Uterus (tissue), 4 donors: Measurements from ENCODE around the gene ZNF804B. TPM values are rescaled to one million over a fixed set of nuclear protein-coding genes. Genes with fewer than 3 reads are reported as not detected.

Source experiments
- DNase-seq, 2 donors: peaks; one replicate each; pipeline ENCODE4 v3.0.0-alpha.2; 2019 to 2020
- H3K27ac ChIP-seq, 2 donors: fragments of 200-600 bp; sonication (generic); 1 replicate in 1 of 2; 2 replicates in 1 of 2; pipeline ENCODE4 v1.5.1; 2016 to 2018
- H3K27me3 ChIP-seq, 2 donors: fragments of 200-600 bp; sonication (generic); one replicate each; pipeline ENCODE4 v1.5.1; 2018 to 2019; ENCODE audit warnings: control low read depth in 1 of 2
- H3K36me3 ChIP-seq, 2 donors: fragments of 200-600 bp; sonication (generic); one replicate each; pipeline ENCODE4 v1.5.1; 2019; ENCODE audit warnings: control low read depth in 1 of 2
- H3K4me1 ChIP-seq, 2 donors: fragments of 200-600 bp; sonication (generic); one replicate each; pipeline ENCODE4 v1.5.1; 2018 to 2019; ENCODE audit warnings: control low read depth in 1 of 2
- H3K4me3 ChIP-seq, 2 donors: fragments of 200-600 bp; sonication (generic); 1 replicate in 1 of 2; 2 replicates in 1 of 2; pipeline ENCODE4 v1.5.1; 2018 to 2019; ENCODE audit warnings: mild to moderate bottlenecking in 1 of 2
- H3K9me3 ChIP-seq, 2 donors: fragments of 200-600 bp; sonication (generic); one replicate each; pipeline ENCODE4 v1.5.1; 2019; ENCODE audit warnings: control low read depth in 1 of 2
- POLR2A ChIP-seq, 2 donors: fragments of 450-650 bp; IDR thresholded peaks; one replicate each; pipeline ENCODE4 v1.6.1; 2016; ENCODE audit warnings: antibody characterized with exemption in 2 of 2, mild to moderate bottlenecking in 1 of 2, moderate library complexity in 1 of 2
- intact Hi-C: fragments of 100-400 bp; cut with DNase I; formaldehyde crosslinking; loops from one replicate; pipeline ENCODE4 v1.15.1; 2023; ENCODE audit warnings: low total_unique reads
- total RNA-seq, 4 donors: library from RNA; depleted of rRNA in 3 of 4; stranded (reverse); fragments of >200 nt in 3 of 4; gene quantifications; one replicate each; pipeline versions ENCODE4 v1.1.0 to v1.2.4, GENCODE V29; 2014 to 2023
- TF ChIP-seq, protein P1 (sequence below), 4 experiments: fragments of 200-600 bp in 2 of 4; fragments of 450-650 bp in 2 of 4; sonication (generic) in 2 of 4; IDR thresholded peaks; one replicate each; pipeline ENCODE4 v1.5.1; 2016 to 2019; ENCODE audit warnings: antibody characterized with exemption in 4 of 4, mild to moderate bottlenecking in 2 of 4, moderate library complexity in 1 of 4
- donor health status: DM: yes; HTN: yes; CAD: no.

ZNF804B gene
- total RNA-seq, 4 donors from 2014 or later, result 0.07 TPM; not detected in 3

DNA sequence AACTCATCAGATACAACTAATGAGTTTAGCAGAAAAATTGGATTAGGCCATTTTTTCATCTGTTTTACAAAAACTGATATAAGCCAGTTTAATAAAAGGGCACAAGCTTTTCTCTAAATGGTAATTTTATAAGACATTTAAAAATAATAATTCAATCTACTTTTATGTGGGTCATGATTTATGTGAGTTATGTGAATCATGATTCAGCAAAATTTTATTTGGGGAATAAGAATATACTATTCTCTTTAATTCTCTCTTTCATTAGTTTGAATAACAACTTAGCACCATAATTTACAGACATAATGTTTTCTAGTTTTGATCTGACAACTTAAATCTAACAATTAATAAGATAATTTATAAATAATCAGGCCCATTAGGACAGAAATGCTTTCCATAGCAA is 99.8 kb downstream of the ZNF804B start:
- Histone ChIP-seq H3K36me3 (no peaks in the 10 kb centered on the region), H3K4me1 (no peaks in the 10 kb centered on the region), H3K4me3 (no peak overlapping the region), H3K27me3 (no peaks in the 10 kb centered on the region), H3K27ac (no peak overlapping the region), H3K9me3 (no peaks in the 10 kb centered on the region)
- DNase-seq, result no peak
- intact Hi-C loops, result no loop called here
- TF ChIP-seq POLR2A (IDR thresholded peaks at IDR 0.05), result no peak
- TF ChIP-seq, protein P1, sequence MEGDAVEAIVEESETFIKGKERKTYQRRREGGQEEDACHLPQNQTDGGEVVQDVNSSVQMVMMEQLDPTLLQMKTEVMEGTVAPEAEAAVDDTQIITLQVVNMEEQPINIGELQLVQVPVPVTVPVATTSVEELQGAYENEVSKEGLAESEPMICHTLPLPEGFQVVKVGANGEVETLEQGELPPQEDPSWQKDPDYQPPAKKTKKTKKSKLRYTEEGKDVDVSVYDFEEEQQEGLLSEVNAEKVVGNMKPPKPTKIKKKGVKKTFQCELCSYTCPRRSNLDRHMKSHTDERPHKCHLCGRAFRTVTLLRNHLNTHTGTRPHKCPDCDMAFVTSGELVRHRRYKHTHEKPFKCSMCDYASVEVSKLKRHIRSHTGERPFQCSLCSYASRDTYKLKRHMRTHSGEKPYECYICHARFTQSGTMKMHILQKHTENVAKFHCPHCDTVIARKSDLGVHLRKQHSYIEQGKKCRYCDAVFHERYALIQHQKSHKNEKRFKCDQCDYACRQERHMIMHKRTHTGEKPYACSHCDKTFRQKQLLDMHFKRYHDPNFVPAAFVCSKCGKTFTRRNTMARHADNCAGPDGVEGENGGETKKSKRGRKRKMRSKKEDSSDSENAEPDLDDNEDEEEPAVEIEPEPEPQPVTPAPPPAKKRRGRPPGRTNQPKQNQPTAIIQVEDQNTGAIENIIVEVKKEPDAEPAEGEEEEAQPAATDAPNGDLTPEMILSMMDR (IDR thresholded peaks at IDR 0.05), result no peak

DNA sequence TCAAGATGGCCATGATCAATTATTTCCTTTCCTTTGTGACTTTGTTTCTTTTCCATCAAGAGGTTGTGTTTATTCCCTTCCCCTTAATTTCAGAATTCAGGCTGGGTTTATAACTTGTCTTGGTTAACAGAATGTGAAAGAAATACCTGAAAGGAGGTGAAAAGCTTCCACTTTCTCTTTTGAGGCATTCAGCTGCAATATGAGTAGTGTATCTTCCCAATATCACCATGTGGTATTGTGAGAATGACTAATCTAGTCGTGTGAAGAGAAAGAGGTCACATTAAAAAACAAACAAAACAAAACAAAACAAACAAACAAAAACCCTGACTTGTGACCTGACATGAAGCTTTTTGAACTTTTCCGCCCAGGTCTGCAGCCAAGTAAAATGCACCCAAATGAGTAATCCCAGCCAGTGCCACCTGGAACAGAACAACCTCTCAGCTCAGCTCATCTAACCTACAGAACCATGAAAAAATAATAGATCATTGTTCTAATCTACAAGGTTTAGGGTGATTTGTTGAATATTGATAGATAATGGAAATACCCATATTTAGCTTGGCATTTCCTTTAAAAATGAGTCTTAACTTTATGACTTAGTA is 106.9 kb downstream of the ZNF804B start:
- no peak for DNase-seq
- intact Hi-C loops, result no loop called here
- TF ChIP-seq, protein P1 (IDR thresholded peaks at IDR 0.05), result no peak
- no peak for TF ChIP-seq POLR2A (IDR thresholded peaks at IDR 0.05)

DNA sequence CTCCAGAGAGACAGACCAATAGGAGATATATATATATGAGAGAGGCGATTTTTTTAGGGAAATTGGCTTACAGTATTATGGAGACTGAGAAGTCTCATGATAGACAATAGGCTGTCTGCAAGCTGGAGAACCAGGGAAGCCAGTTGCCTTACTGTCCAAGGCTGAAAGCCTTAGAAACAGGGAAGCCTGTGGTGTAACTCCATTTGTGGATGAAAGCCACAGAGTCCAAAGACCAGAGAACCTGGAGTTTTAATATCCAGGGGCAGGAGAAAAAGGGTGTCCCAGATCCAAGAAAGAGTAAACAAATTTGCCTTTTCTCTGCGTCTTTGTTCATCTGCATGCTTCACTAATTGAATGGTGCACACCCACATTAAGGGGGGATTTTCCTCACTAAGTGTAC is 107.7 kb downstream of the ZNF804B start:
- no peak for DNase-seq
- intact Hi-C loops, result no loop called here
- TF ChIP-seq, protein P1 (IDR thresholded peaks at IDR 0.05), result no peak
- no peak for TF ChIP-seq POLR2A (IDR thresholded peaks at IDR 0.05)
- Histone ChIP-seq H3K27ac (no peak overlapping the region), H3K27me3 (no peaks in the 10 kb centered on the region), H3K9me3 (no peaks in the 10 kb centered on the region), H3K4me1 (no peaks in the 10 kb centered on the region), H3K4me3 (no peak overlapping the region), H3K36me3 (no peaks in the 10 kb centered on the region)

More for the DNA sequence above, 106.9 kb downstream of the ZNF804B start:
- Histone ChIP-seq H3K36me3 (no peaks in the 10 kb centered on the region), H3K9me3 (no peaks in the 10 kb centered on the region), H3K4me3 (no peak overlapping the region), H3K27me3 (no peaks in the 10 kb centered on the region), H3K4me1 (no peaks in the 10 kb centered on the region), H3K27ac (no peak overlapping the region)

DNA sequence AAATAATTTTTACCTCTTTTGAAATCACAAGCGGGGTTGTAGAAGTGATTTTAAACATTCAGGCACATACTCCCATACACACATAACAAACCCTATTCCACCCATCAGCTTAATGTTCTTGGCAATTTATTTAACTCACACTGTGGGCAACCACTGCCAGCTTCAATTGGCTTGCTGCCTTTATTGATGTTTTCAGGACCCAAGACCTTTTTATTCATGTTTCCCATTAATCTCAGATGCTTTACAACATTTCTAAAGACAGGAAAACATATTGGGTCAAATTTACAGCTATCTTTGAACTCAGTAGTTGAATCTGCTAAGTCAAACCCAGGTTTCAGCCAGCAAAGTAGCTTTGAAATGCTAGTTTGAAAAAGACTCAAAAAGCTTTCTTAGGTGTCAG is 109.0 kb downstream of the ZNF804B start:
- no peak overlapping the region for H3K4me3 ChIP-seq
- H3K27me3 ChIP-seq, result no peaks in the 10 kb centered on the region
- no peaks in the 10 kb centered on the region for H3K9me3 ChIP-seq
- no peaks in the 10 kb centered on the region for H3K36me3 ChIP-seq
- DNase-seq, result no peak
- H3K27ac ChIP-seq, result no peak overlapping the region
- TF ChIP-seq, protein P1 (IDR thresholded peaks at IDR 0.05), result no peak
- no peak for TF ChIP-seq POLR2A (IDR thresholded peaks at IDR 0.05)
- H3K4me1 ChIP-seq, result no peaks in the 10 kb centered on the region
- intact Hi-C loops, result no loop called here

DNA sequence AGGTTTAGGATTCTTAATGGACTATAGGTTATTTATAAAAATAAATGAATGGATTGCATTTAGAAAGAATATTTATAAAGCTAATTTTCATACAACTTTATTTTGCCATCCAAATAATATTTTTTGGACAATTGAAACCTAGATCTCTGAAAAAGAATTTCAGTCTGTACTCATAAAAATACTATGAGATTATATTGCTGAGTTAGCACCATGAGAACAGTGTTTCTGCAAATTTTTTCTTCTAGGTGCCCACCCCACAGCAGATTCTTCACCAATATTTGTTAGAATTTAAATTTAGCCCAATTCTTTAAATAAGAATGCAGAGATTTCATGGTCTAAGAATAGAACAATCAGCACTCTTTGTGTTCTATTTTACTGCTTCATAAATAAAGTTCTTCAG is 121.6 kb downstream of the ZNF804B start:
- Histone ChIP-seq H3K36me3 (peaks cover 0 to 2% of the 10 kb centered on the region in 2 donors), H3K4me3 (no peak overlapping the region), H3K9me3 (no peaks in the 10 kb centered on the region), H3K27ac (no peak overlapping the region), H3K4me1 (no peaks in the 10 kb centered on the region), H3K27me3 (no peaks in the 10 kb centered on the region)
- DNase-seq, result no peak
- TF ChIP-seq POLR2A (IDR thresholded peaks at IDR 0.05), result no peak
- TF ChIP-seq, protein P1 (IDR thresholded peaks at IDR 0.05), result no peak
- intact Hi-C loops, result no loop called here
